NCI-H526 (cell line): ENCODE data around the gene BCL6B.

Experiments used
- DNase-seq, 2 experiments: peaks; one replicate each; lab custom pipeline; 2025; lab: John Stamatoyannopoulos, UW

The BCL6B gene

DNA sequence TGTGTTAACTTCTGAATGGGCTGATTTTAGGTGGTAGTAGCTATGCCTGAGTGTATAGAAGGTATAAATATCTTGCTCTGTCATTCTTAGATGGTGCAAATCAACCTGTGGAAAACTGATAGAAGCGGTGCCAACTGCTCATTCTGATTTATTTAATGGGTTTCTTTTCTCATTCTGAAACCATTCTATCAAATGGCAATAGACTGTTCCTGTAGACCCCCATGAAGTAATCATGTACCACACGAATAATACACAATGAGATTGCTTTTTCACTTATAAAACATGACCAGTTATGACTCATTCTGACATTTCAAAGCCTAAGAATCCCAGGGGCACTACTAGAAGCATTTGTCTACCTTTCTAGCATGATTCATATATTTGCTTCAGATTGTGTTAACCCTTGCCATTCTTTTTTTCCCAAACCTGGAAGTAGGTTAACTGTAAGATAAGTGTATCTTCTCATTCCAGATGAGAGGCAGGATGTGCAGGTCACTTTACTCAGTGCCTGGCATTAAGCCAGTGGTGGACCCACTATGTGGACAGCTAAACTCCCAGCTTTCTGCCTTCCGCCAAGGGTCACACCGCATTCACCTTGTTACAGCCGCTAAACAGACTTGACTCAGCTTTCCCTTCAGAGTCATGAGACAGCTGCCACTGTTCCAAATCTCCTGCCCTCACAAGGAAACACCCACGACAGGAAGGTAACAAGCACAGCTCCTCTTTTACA is 37.5 kb downstream of the BCL6B start:
- no peak for DNase-seq

DNA sequence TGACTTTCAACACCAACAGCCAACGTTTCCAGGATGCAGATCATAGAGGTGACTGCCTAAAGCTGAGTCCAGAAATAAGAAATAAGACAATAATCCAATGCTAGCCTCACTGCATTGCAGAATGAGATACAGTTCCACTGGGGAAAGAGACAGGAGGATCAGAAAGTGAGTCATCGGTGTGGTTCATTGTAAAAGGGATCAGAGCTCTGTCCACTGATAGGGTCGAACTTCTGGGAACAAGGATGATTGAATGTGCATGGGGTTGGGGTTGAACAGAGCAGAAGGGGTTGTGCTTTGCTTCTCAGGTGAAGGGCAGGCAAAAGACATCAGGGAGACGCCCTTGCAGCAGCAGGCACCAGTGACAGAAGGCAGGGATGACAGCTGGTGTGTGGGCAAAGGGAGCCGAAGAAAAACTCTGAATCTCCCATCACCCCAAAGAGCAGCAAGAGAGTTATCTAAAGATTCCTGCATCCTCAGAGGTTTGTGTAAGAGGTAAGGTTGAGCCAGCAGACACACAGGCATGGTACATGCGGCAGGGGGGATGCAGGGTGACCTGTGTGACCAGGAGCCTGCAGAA is 40.8 kb downstream of the BCL6B start:
- no peak for DNase-seq

DNA sequence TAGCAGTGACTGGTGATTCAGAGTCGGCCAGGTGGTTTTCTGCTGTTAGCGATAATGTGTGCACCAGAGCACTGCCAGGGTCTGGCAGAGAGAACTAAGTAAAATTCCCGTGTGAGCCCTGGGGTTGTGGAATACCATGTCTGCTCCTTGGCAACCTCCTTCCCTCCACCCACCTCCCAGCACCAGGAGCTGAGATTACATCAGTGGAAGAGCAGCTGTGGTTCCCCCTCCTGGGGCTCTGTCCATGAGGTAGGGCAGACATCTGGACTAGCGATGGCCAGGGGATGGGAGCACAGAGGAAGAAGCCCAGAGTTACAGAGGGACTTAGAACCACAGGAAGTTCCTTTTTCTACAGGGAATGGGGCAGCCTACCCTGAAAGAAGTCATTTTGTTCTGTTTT is 41.4 kb downstream of the BCL6B start:
- DNase-seq, result no peak

DNA sequence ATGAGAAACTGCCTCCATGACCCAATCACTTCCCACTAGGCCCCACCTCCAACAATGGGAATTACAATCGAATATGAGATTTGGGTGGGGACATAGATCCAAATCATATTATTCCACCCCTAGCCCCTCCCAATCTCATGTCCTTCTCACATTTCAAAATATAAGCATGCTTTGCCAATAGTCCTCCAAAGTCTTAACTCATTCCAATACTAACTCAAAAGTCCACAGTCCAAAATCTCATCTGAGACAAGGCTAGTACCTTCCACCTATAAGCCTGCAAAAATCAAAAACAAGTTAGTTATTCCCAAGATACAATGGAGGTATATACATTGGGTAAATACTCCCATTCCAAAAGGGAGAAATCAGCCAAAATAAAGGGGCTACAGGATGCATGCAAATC is 44.3 kb downstream of the BCL6B start:
- no peak for DNase-seq

DNA sequence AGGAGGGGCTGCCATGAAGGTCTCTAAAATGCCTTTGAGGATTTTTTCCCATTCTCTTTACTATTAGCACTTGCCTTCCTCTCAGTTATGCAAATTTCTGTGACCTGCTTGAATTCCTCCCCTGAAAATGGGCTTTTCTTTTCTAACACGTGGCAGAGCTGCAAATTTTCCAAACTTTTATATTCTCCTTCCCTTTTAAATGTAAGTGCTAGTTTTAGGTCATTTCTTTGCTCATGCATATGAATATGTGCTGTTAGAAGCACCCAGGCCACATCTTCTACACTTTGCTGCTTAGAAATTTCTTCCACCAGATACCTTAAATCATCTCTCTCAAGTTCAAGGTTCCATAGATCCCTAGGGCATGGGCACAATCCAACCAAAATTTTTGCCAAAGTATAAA is 45.4 kb downstream of the BCL6B start:
- no peak for DNase-seq

DNA sequence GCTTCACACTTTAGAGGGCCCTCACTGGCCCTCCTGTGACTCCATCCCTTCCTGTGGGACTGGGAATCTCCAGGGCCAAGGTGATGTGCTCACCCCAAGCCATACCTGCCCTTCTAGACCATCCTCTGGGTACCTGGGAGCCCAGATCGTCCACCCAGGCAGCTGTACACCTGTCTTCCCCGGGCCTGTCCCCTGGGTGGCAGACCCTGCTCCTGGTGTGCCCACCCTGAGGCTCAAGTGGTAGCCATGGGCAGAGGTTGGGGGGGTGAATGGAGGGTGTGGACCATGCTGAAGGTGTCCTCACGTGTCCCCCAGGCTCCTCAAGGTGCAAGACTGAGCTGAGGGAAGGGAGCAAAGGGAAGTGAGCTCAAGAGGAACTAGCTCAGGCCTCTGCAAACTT is 47.9 kb downstream of the BCL6B start:
- no peak for DNase-seq

DNA sequence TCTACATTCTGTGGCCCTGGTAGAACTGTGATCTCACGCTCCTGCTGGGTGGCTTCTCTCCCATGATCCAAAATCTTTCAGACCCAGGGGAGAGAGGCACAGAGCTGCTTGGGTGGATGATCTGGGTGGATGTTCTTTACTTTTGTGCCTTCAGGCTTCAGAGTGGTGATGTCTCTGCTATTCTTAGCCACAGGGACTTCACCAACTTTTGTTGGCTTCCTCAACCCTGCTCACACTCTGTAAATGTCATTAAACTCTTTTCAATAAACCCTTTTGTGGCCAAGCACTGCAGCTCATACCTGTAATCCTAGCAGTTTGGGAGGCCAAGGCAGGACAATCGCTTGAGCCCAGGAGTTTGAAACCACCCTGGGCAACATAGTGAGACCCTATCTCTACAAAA is 49.6 kb downstream of the BCL6B start:
- DNase-seq, result no peak

DNA sequence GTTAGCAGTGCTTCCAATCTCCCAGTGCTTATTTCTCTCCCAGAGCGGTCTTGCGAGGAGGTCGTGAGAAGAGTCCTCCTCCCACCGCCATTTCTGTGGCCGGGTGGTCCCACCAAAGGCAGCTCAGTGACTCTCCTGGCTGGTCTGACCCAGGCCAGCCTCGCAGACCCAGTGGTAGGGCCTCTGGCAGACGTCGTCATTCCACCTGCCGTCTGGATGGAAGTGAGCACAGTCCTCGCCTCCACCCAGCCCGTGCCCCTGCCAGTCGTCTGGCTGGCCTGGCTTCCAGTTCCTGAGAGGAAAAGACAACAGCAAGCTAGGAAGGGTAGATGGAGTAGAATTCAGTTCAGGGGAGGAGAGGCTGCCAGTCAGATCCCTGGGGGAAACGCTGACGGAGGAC is 52.1 kb downstream of the BCL6B start:
- DNase-seq, result no peak

DNA sequence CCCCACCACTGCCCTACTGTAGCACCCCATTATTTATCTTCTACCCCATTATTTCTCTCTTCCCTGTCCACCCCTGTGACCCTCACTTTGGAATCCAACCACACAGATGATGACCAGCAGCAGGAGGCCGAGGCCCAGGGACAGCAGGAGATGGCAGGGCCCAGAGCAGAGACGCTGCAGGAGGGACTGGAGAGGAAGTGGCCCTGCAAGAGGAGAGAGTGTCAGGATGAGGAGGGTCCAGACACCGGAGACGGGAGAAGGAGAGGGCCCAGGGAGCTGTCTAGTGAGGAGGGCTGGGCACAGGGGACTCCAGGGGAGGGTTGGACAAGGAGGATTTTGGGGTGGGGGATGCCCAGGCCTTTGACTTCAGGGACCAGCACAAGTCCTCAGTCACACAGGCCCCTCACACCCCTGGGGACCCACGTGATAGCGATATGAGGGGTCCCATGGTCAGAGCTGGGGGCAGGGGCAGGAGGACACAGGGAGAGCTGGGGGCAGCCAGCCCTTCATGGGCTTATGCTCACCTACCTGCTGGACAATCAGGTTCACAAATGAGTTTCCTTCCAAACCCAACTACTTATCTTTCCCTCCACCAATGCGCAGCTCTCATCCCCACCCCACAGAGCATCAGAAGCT is 55.2 kb downstream of the BCL6B start:
- no peak for DNase-seq

DNA sequence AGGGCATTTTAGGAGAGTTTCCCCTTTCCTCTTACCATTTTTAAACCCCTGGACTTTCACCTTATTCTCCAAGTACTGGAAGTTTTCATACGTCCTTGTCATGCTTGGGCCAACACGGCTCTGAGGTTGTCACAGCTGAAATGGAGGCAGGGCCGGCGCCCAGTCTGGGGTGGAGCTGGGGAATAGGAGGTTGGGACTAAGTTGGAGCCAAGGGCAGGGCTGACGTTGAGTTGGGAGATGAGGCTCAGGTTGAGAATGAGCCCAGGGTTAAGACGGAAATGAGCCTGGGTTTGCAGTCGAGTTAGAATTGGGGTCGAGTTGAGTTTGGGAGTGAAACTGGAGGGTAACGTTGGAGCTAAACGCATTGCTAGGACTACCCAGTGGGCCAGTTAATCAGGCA is 55.9 kb downstream of the BCL6B start:
- no peak for DNase-seq
